Prostate gland (tissue), 2 donors: ENCODE data around the gene MDGA2.

Experiments
- CTCF ChIP-seq, 4 experiments: fragments of 200-600 bp in 2 of 4; fragments of 450-650 bp in 2 of 4; sonication (generic) in 2 of 4; IDR thresholded peaks; 1 replicate in 3 of 4; 2 replicates in 1 of 4; pipeline ENCODE4 v1.5.1; 2016 to 2019; ENCODE audit warnings: antibody characterized with exemption in 4 of 4, mild to moderate bottlenecking in 2 of 4, moderate library complexity in 2 of 4
- POLR2A ChIP-seq: fragments of 450-650 bp; IDR thresholded peaks from one replicate; pipeline ENCODE4 v1.6.1; 2016; ENCODE audit warnings: antibody characterized with exemption, mild to moderate bottlenecking
- POLR2AphosphoS5 ChIP-seq: sonication (generic); formaldehyde crosslinking; IDR thresholded peaks from one replicate; pipeline ENCODE4 v1.6.1; 2017; ENCODE audit warnings: antibody characterized with exemption

DNA sequence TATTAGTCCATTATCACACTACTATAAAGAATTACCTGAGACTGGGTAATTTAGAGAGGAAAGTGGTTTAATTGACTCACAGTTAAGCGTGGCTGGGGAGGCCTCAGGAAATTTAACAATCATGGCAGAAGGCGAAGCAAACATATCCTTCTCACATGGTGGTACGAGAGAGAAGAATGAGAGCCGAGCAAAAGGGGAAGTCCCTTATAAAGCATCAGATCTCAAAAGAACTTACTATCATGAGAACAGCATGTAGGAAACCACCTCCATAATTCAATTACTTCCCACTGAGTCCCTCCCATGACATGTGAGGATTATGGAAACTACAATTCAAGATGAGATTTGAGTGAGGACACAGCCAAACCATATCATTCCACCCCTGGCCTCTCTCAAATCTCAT lies 422.6 kb downstream of the MDGA2 start:
- TF ChIP-seq CTCF (IDR thresholded peaks at IDR 0.05) (no peak), POLR2A (no peak), POLR2AphosphoS5 (no peak)
